Stimulated activated effector memory CD8-positive, alpha-beta T cell treated with anti-CD3 and anti-CD28 coated beads, Interleukin-12 subunit alpha, Interleukin-12 subunit beta, amount 100 ng/mL, for 72 hours (primary cell): ENCODE measurements around the gene POMT2.

Experiments used
- ATAC-seq: fragments of 150-1000 bp; cut with Tn5 transposase; 2 replicates; pipeline ENCODE4 v1.10.0; 2021
- DNase-seq, 2 donors: peaks; one replicate each; pipeline ENCODE4 v3.0.0; 2021 to 2022; ENCODE audit warnings: low spot score in 2 of 2
- H3K27ac Mint-ChIP-seq: one replicate; pipeline ENCODE4 v1.8.0; 2022; ENCODE audit warnings: mild to moderate bottlenecking, mixed read lengths
- H3K36me3 Mint-ChIP-seq: one replicate; pipeline ENCODE4 v1.8.0; 2022; ENCODE audit warnings: mild to moderate bottlenecking, mixed read lengths
- H3K4me1 Mint-ChIP-seq: one replicate; pipeline ENCODE4 v1.8.0; 2022; ENCODE audit warnings: mixed read lengths
- H3K4me3 Mint-ChIP-seq: one replicate; pipeline ENCODE4 v1.8.0; 2022; ENCODE audit warnings: mild to moderate bottlenecking, mixed read lengths
- H3K9me3 Mint-ChIP-seq: one replicate; pipeline ENCODE4 v1.8.0; 2022; ENCODE audit warnings: mixed read lengths

Gene POMT2

GRCh38 chr14:77320238-77320935 is at the start of gene POMT2:
TSS of gene POMT2 (minus strand) at chr14:77320883. CDS start at chr14:77320681, 202 bp downstream.
- peaks cover 17% of the 10 kb centered on the region for H3K4me1 Mint-ChIP-seq
- ATAC-seq = peak; percentile 79
- peak within 1 kb of the TSS; percentile 98 for H3K27ac Mint-ChIP-seq
- no peaks in the 10 kb centered on the region for H3K36me3 Mint-ChIP-seq
- H3K9me3 Mint-ChIP-seq = no peaks in the 10 kb centered on the region
- DNase-seq = peak; percentile 93 to 97
- peak within 1 kb of the TSS; percentile 93 for H3K4me3 Mint-ChIP-seq

GRCh38 chr14:77369285-77369684 is 48.6 kb upstream of the POMT2 start:
- Mint-ChIP-seq H3K36me3 (no peaks in the 10 kb centered on the region), H3K9me3 (no peaks in the 10 kb centered on the region), H3K4me1 (peaks cover 24% of the 10 kb centered on the region), H3K4me3 (no peak overlapping the region), H3K27ac (no peak overlapping the region)
- DNase-seq (no peak), ATAC-seq (peak; percentile 54)

DNA sequence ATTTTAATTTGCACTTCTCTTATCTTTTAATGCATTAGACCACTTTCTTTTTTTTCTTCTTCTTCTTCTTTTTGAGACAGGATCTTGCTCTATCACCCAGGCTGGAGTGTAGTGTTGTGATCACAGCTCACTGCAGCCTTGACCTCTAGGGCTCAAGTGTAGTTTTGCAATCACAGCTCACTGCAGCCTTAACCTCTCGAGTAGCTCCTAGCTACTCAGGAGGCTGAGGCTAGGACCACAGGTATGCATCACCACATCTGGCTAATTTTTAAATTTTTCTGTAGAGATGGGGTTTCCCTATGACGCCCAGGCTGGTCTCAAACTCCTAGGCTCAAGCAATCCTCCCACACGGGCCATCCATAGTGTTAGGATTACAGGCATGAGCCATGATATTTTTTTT is 43.5 kb upstream of the POMT2 start:
- ATAC-seq (no peak), DNase-seq (no peak)
- Mint-ChIP-seq H3K36me3 (no peaks in the 10 kb centered on the region), H3K4me1 (peaks cover 4% of the 10 kb centered on the region), H3K27ac (no peak overlapping the region), H3K9me3 (no peaks in the 10 kb centered on the region), H3K4me3 (no peak overlapping the region)

GRCh38 chr14:77359626-77360025 is 38.9 kb upstream of the POMT2 start:
- ATAC-seq (no peak), DNase-seq (no peak)
- Mint-ChIP-seq H3K4me1 (no peaks in the 10 kb centered on the region), H3K4me3 (no peak overlapping the region), H3K9me3 (no peaks in the 10 kb centered on the region), H3K36me3 (no peaks in the 10 kb centered on the region), H3K27ac (no peak overlapping the region)

GRCh38 chr14:77356899-77357298 is 36.2 kb upstream of the POMT2 start:
- Mint-ChIP-seq H3K27ac (no peak overlapping the region), H3K36me3 (no peaks in the 10 kb centered on the region), H3K9me3 (no peaks in the 10 kb centered on the region), H3K4me1 (no peaks in the 10 kb centered on the region), H3K4me3 (no peak overlapping the region)
- ATAC-seq (no peak), DNase-seq (no peak)

- Mint-ChIP-seq H3K4me3 (no peak overlapping the region), H3K9me3 (no peaks in the 10 kb centered on the region), H3K4me1 (no peaks in the 10 kb centered on the region), H3K36me3 (peaks cover 8% of the 10 kb centered on the region), H3K27ac (no peak overlapping the region)
- DNase-seq (no peak), ATAC-seq (no peak)
Observed at GRCh38 chr14:77355811-77356210, 35.1 kb upstream of the POMT2 start.

GRCh38 chr14:77353469-77354141 is 32.9 kb upstream of the POMT2 start:
- Mint-ChIP-seq H3K36me3 (peaks cover 29% of the 10 kb centered on the region), H3K9me3 (no peaks in the 10 kb centered on the region), H3K4me3 (no peak overlapping the region), H3K27ac (peak overlapping the region; percentile 4), H3K4me1 (no peaks in the 10 kb centered on the region)
- ATAC-seq (no peak), DNase-seq (no peak)

- Mint-ChIP-seq H3K4me3 (no peak overlapping the region), H3K27ac (no peak overlapping the region), H3K36me3 (peaks cover 56% of the 10 kb centered on the region), H3K9me3 (no peaks in the 10 kb centered on the region), H3K4me1 (no peaks in the 10 kb centered on the region)
- no peak for ATAC-seq
- DNase-seq = no peak
Observed at GRCh38 chr14:77347751-77348150, 27.1 kb upstream of the POMT2 start.

GRCh38 chr14:77346495-77346894 is 25.8 kb upstream of the POMT2 start:
- H3K9me3 Mint-ChIP-seq = no peaks in the 10 kb centered on the region
- peaks cover 68% of the 10 kb centered on the region for H3K36me3 Mint-ChIP-seq
- DNase-seq (no peak), ATAC-seq (no peak)
- H3K27ac Mint-ChIP-seq = no peak overlapping the region
- H3K4me1 Mint-ChIP-seq = no peaks in the 10 kb centered on the region
- H3K4me3 Mint-ChIP-seq = no peak overlapping the region

GRCh38 chr14:77344377-77344996 is 23.8 kb upstream of the POMT2 start:
- H3K27ac Mint-ChIP-seq = peak overlapping the region; percentile 29
- DNase-seq (no peak), ATAC-seq (no peak)
- H3K36me3 Mint-ChIP-seq = peaks cover 49% of the 10 kb centered on the region
- H3K9me3 Mint-ChIP-seq = no peaks in the 10 kb centered on the region
- H3K4me1 Mint-ChIP-seq = no peaks in the 10 kb centered on the region
- no peak overlapping the region for H3K4me3 Mint-ChIP-seq

DNA sequence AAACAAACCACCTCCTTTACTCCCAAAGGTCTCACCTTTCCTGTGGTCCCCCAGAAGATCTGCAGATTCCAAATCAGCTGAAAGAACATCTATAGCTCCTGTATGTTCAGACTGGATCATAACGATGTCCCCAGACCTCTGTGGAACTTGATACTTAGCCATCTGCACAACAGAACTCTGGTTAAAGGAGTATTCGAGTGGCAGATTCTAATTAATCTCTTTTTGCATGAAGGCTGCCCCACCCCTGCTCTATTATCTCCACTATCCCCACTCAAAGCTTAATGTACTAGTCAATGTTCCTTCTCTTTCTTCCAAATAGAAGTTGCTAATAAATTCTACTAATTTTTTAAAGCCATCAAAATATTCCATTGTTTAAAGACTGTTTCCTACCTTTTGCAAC is 23.0 kb upstream of the POMT2 start:
- no peaks in the 10 kb centered on the region for H3K4me1 Mint-ChIP-seq
- H3K4me3 Mint-ChIP-seq = no peak overlapping the region
- no peaks in the 10 kb centered on the region for H3K9me3 Mint-ChIP-seq
- H3K27ac Mint-ChIP-seq = no peak overlapping the region
- DNase-seq = no peak
- ATAC-seq = no peak
- peaks cover 41% of the 10 kb centered on the region for H3K36me3 Mint-ChIP-seq

- H3K4me1 Mint-ChIP-seq = no peaks in the 10 kb centered on the region
- H3K9me3 Mint-ChIP-seq = no peaks in the 10 kb centered on the region
- peaks cover 37% of the 10 kb centered on the region for H3K36me3 Mint-ChIP-seq
- no peak overlapping the region for H3K27ac Mint-ChIP-seq
- ATAC-seq (no peak), DNase-seq (no peak)
- no peak overlapping the region for H3K4me3 Mint-ChIP-seq
Observed at GRCh38 chr14:77342726-77343397, 22.2 kb upstream of the POMT2 start.

DNA sequence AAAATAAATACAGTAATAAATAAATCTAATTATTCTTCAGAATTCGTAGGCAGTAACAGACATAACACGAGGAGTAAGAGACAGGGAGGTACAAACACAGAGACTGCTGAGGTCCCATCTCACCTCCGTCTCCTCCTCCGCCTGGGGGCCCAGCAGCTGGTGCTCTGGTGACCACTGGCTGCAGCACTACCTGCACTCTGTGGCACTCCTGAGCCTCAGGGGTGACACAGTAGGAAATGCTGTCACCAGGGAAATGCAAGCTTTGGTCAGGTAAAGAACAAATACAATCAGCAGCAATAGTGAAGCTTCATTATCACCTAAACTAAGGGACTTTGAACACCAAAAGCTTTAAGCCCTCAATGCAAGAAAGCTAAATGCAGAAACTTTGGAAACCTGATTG is 19.7 kb upstream of the POMT2 start:
- H3K4me1 Mint-ChIP-seq = no peaks in the 10 kb centered on the region
- DNase-seq = no peak
- H3K36me3 Mint-ChIP-seq = peaks cover 26% of the 10 kb centered on the region
- no peaks in the 10 kb centered on the region for H3K9me3 Mint-ChIP-seq
- no peak overlapping the region for H3K27ac Mint-ChIP-seq
- no peak for ATAC-seq
- no peak overlapping the region for H3K4me3 Mint-ChIP-seq

GRCh38 chr14:77339407-77339806 is 18.7 kb upstream of the POMT2 start:
- ATAC-seq = no peak
- no peak for DNase-seq
- Mint-ChIP-seq H3K4me1 (no peaks in the 10 kb centered on the region), H3K9me3 (no peaks in the 10 kb centered on the region), H3K36me3 (peaks cover 21% of the 10 kb centered on the region), H3K4me3 (no peak overlapping the region), H3K27ac (no peak overlapping the region)

DNA sequence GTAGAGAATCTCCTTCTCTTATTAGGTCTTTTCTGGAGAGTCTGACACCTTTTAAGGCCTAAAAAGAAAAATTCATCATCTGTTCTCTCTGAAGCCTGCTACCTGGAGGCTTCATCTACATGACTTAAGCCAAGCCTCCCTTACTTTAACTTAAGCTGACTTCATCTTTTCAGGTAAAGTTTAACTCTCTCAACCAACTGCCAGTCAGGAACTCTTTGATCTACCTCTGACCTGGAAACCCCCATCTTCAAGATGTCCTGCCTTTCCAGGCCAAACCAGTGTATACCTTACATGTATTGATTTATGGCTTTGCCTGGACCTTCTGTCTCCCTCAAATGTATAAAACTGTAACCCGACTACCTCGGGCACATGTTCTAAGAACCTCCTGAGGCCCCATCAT is 17.6 kb upstream of the POMT2 start:
- Mint-ChIP-seq H3K27ac (no peak overlapping the region), H3K4me3 (no peak overlapping the region), H3K36me3 (peaks cover 18% of the 10 kb centered on the region), H3K9me3 (no peaks in the 10 kb centered on the region), H3K4me1 (no peaks in the 10 kb centered on the region)
- ATAC-seq (no peak), DNase-seq (no peak)
